ENCODE data around the gene STK32B. TPM values are rescaled to one million over a fixed set of nuclear protein-coding genes. Genes with fewer than 3 reads are reported as not detected.

STK32B gene
- total RNA-seq, 2 experiments from 2014 or later: not detected

GRCh38 chr4:5399124-5399523 lies 347.8 kb downstream of the STK32B start:
- Mint-ChIP-seq H3K27ac (no peak overlapping the region), H3K27me3 (no peaks in the 10 kb centered on the region), H3K36me3 (no peaks in the 10 kb centered on the region), H3K9me3 (peaks cover 4% of the 10 kb centered on the region), H3K4me1 (ENCODE audit: low read depth) (no peaks in the 10 kb centered on the region), H3K4me3 (no peak overlapping the region)
- no peak for DNase-seq
- intact Hi-C loops (cut with micrococcal nuclease): no loop called here
- ChIA-PET CTCF (interaction anchor here (0.9 to 2.0 kb wide), 2 partner anchors 14 to 414 kb away, joined by 3 to 6 read pairs; no protein-coding TSS in a partner anchor), POLR2A (no interaction called here)

DNA sequence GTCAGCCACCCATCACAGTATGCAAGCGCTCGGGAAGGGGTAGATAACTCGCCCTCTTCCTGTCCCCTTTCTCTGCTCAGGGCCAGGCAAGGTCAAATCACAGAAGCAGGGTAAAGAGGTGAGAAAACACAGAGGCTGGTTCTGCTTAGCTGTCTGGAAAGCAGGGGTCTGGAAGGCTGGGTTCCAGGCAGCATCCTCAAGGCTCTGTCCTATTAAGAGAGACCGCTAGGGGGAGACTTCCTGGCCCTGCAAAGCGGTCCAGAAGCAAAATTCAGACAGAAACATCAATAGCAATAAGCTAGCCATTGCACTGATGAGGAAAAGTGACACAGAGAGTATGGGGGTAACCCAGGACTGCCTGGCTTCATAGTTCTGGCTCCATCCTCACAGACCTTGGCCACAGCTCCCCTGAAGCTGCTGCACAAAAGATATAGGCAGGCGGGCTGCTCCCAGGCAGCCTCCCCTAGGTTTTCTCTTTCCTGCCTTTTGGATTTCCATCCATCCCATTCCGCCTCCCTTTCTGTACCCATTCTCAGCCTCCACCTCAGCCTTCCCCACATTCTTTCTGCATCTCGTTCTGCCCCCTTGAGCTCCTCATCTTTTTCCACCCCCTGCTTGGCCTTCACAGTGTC lies 348.6 kb downstream of the STK32B start:
- intact Hi-C loops (cut with micrococcal nuclease): loop anchor here (5.0 kb wide), 1 partner anchor 392 kb away; no protein-coding TSS in a partner anchor
- Mint-ChIP-seq H3K36me3 (no peaks in the 10 kb centered on the region), H3K27ac (no peak overlapping the region), H3K4me1 (ENCODE audit: low read depth) (no peaks in the 10 kb centered on the region), H3K9me3 (peaks cover 4% of the 10 kb centered on the region), H3K4me3 (no peak overlapping the region), H3K27me3 (no peaks in the 10 kb centered on the region)
- ChIA-PET CTCF (interaction anchor here (0.9 to 2.0 kb wide), 3 partner anchors 10 to 413 kb away, joined by 3 to 6 read pairs (median 4); no protein-coding TSS in a partner anchor), POLR2A (no interaction called here)
- DNase-seq: no peak

- CTCF ChIA-PET: no interaction called here
- POLR2A ChIA-PET: no interaction called here
- Mint-ChIP-seq H3K27me3 (no peaks in the 10 kb centered on the region), H3K9me3 (peaks cover 25% of the 10 kb centered on the region), H3K4me3 (no peak overlapping the region), H3K27ac (no peak overlapping the region), H3K36me3 (no peaks in the 10 kb centered on the region), H3K4me1 (ENCODE audit: low read depth) (no peaks in the 10 kb centered on the region)
- intact Hi-C loops (cut with micrococcal nuclease): loop anchor here (5.0 kb wide), 1 partner anchor 388 kb away; no protein-coding TSS in a partner anchor
- no peak for DNase-seq
Observed at GRCh38 chr4:5403746-5404497, 352.6 kb downstream of the STK32B start.

GRCh38 chr4:5409237-5409636 lies 358.0 kb downstream of the STK32B start:
- no peaks in the 10 kb centered on the region for H3K4me1 Mint-ChIP-seq (ENCODE audit: low read depth)
- H3K4me3 Mint-ChIP-seq: no peak overlapping the region
- H3K9me3 Mint-ChIP-seq: peaks cover 22% of the 10 kb centered on the region
- H3K27me3 Mint-ChIP-seq: no peaks in the 10 kb centered on the region
- DNase-seq: no peak
- no peaks in the 10 kb centered on the region for H3K36me3 Mint-ChIP-seq
- intact Hi-C loops (cut with micrococcal nuclease): no loop called here
- POLR2A ChIA-PET: no interaction called here
- no peak overlapping the region for H3K27ac Mint-ChIP-seq
- CTCF ChIA-PET: interaction anchor here (1.3 kb wide), 1 partner anchor 9 kb away, joined by 4 read pairs; no protein-coding TSS in a partner anchor

- no peaks in the 10 kb centered on the region for H3K4me1 Mint-ChIP-seq (ENCODE audit: low read depth)
- H3K27me3 Mint-ChIP-seq: no peaks in the 10 kb centered on the region
- intact Hi-C loops (cut with micrococcal nuclease): no loop called here
- H3K27ac Mint-ChIP-seq: no peak overlapping the region
- H3K9me3 Mint-ChIP-seq: peaks cover 22% of the 10 kb centered on the region
- DNase-seq: no peak
- CTCF ChIA-PET: interaction anchor here (1.3 kb wide), 1 partner anchor 10 kb away, joined by 4 read pairs; no protein-coding TSS in a partner anchor
- H3K4me3 Mint-ChIP-seq: no peak overlapping the region
- POLR2A ChIA-PET: no interaction called here
- H3K36me3 Mint-ChIP-seq: no peaks in the 10 kb centered on the region
Observed at GRCh38 chr4:5409972-5410618, 358.8 kb downstream of the STK32B start.

DNA sequence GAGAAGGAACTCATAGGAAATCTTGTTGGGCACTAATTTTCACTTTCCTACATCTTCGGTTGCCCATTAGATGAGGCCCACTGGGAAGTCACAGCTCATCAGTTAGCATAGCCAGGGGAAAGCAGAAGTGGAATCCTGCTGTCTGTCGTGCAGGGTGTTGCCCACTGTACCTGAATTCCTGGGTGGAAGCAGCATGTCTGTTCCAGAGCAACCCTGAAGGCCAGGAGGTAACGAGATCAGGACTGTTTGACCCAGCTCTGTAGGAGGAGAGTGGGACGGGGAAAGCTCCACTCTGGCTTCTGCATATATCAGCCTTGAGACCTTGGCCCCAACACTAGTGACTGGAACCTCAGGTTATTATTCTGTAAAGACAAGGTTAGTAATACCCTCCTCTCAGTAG lies 361.0 kb downstream of the STK32B start:
- POLR2A ChIA-PET: no interaction called here
- no peaks in the 10 kb centered on the region for H3K36me3 Mint-ChIP-seq
- H3K4me1 Mint-ChIP-seq (ENCODE audit: low read depth): no peaks in the 10 kb centered on the region

DNA sequence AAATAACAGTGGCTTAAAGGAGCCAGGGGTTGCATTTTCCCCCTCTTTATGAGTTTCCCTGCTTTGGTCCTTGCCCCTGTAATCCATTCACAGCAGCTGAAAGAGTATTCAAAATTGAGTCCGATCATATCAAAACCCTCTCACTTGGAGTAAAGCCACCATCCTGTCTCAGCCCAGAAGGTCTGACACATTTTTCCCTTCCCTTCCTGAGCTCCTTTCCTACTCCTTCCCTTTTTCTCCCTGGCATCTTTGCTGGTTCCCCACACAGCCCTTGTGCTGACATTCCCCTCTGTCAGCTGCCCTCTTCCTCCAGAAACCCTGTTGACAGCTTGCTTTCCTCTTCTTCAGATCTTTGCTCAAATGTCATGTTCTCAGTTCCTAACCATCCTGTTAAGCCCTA lies 361.5 kb downstream of the STK32B start:
- ChIA-PET POLR2A (no interaction called here), CTCF (interaction anchor here (1.3 kb wide), 1 partner anchor 13 kb away, joined by 6 read pairs; no protein-coding TSS in a partner anchor)
- Mint-ChIP-seq H3K36me3 (no peaks in the 10 kb centered on the region), H3K4me1 (ENCODE audit: low read depth) (no peaks in the 10 kb centered on the region), H3K27ac (no peak overlapping the region), H3K9me3 (peaks cover 12% of the 10 kb centered on the region), H3K4me3 (no peak overlapping the region), H3K27me3 (no peaks in the 10 kb centered on the region)
- no peak for DNase-seq
- intact Hi-C loops (cut with micrococcal nuclease): no loop called here

More for the DNA sequence above, 361.0 kb downstream of the STK32B start:
- DNase-seq: no peak
- H3K27ac Mint-ChIP-seq: no peak overlapping the region
- no peak overlapping the region for H3K4me3 Mint-ChIP-seq
- H3K9me3 Mint-ChIP-seq: peaks cover 13% of the 10 kb centered on the region
- intact Hi-C loops (cut with micrococcal nuclease): no loop called here
- H3K27me3 Mint-ChIP-seq: no peaks in the 10 kb centered on the region
- CTCF ChIA-PET: interaction anchor here (1.3 kb wide), 1 partner anchor 12 kb away, joined by 6 read pairs; no protein-coding TSS in a partner anchor

- Mint-ChIP-seq H3K4me3 (no peak overlapping the region), H3K27me3 (peaks cover 4% of the 10 kb centered on the region), H3K36me3 (no peaks in the 10 kb centered on the region), H3K27ac (no peak overlapping the region), H3K4me1 (ENCODE audit: low read depth) (no peaks in the 10 kb centered on the region), H3K9me3 (peaks cover 10% of the 10 kb centered on the region)
- intact Hi-C loops (cut with micrococcal nuclease): no loop called here
- ChIA-PET POLR2A (no interaction called here), CTCF (no interaction called here)
- no peak for DNase-seq
Observed at GRCh38 chr4:5416637-5417036, 365.4 kb downstream of the STK32B start.

DNA sequence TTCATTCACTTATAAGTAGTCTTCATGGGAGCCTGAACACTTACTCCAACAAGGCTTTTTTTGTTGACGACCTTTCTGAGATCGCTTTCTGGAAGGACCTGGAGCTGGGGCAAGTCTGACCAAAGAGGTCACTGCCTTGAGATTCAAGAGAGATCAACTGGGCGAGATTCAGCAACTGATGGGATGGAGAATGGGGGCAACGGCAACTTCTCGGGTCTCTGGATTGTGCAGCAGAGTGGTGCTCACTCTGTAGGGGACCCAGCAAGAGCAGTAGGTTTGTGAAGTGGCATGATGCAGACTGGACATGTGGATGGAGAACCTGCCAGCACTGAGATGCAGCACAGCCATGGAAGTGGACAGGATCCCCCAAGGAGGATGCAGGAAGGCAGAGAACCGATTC lies 369.0 kb downstream of the STK32B start:
- DNase-seq: no peak
- Mint-ChIP-seq H3K36me3 (no peaks in the 10 kb centered on the region), H3K27ac (no peak overlapping the region), H3K27me3 (peaks cover 4% of the 10 kb centered on the region), H3K4me1 (ENCODE audit: low read depth) (no peaks in the 10 kb centered on the region), H3K9me3 (peaks cover 10% of the 10 kb centered on the region), H3K4me3 (no peak overlapping the region)
- ChIA-PET CTCF (no interaction called here), POLR2A (no interaction called here)
- intact Hi-C loops (cut with micrococcal nuclease): no loop called here

DNA sequence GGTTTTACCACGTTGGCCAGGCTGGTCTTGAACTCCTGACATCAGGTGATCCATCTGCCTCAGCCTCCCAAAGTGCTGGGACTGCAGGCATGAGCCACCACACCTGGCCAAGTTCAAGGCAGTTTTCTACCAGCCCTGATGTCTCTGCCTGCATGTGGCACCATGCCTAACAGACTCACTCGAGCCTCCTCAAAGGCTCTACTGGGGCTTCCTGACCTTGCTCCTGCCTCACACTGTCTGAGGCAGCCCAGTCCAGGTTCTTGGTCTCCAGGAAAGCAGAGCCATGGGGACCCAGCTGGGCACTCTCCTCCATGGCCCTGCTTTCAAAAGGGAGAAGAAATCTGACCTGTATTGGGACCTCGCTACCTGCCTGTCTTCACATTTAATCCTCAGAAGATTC lies 370.1 kb downstream of the STK32B start:
- Mint-ChIP-seq H3K4me3 (no peak overlapping the region), H3K9me3 (peaks cover 10% of the 10 kb centered on the region), H3K4me1 (ENCODE audit: low read depth) (no peaks in the 10 kb centered on the region), H3K27ac (no peak overlapping the region), H3K27me3 (peaks cover 4% of the 10 kb centered on the region), H3K36me3 (no peaks in the 10 kb centered on the region)
- no peak for DNase-seq
- POLR2A ChIA-PET: no interaction called here
- intact Hi-C loops (cut with micrococcal nuclease): no loop called here
- CTCF ChIA-PET: no interaction called here

- no peaks in the 10 kb centered on the region for H3K36me3 Mint-ChIP-seq
- POLR2A ChIA-PET: no interaction called here
- peaks cover 4% of the 10 kb centered on the region for H3K27me3 Mint-ChIP-seq
- peaks cover 5% of the 10 kb centered on the region for H3K9me3 Mint-ChIP-seq
- no peak overlapping the region for H3K27ac Mint-ChIP-seq
- H3K4me3 Mint-ChIP-seq: no peak overlapping the region
- no peak for DNase-seq
- intact Hi-C loops (cut with micrococcal nuclease): no loop called here
- CTCF ChIA-PET: no interaction called here
- H3K4me1 Mint-ChIP-seq (ENCODE audit: low read depth): no peaks in the 10 kb centered on the region
Observed at GRCh38 chr4:5422195-5422594, 370.9 kb downstream of the STK32B start.

DNA sequence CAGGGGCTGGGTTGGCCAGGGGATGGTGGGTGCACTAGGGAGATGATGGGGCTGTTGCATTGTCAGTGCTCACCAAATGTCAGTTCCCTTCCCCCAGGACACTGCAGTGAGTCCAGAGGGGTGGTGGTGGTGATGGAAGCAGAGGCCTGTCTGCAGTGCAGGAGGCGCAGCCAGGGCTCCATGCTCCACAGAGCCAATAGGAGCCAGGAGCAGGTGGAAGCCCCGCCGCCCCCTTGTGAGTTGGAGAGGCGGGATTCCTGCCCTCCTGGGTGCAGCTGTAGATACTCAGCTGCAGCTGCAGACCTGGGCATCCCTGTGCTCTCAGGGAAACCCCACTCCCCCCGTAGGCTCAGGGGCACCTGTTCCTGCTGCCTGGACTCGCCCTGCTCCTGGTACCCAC lies 372.4 kb downstream of the STK32B start:
- intact Hi-C loops (cut with micrococcal nuclease): no loop called here
- ChIA-PET CTCF (no interaction called here), POLR2A (no interaction called here)
- Mint-ChIP-seq H3K27me3 (peaks cover 4% of the 10 kb centered on the region), H3K4me1 (ENCODE audit: low read depth) (no peaks in the 10 kb centered on the region), H3K27ac (no peak overlapping the region), H3K9me3 (no peaks in the 10 kb centered on the region), H3K4me3 (no peak overlapping the region), H3K36me3 (no peaks in the 10 kb centered on the region)
- no peak for DNase-seq

Data from activated CD4-positive, alpha-beta memory T cell treated with anti-CD3 and anti-CD28 coated beads for 36 hours (primary cell).